ENCODE measurements around the gene CDKN2B-AS1.

Gene CDKN2B-AS1

GRCh38 chr9:22143799-22144625, 149.4 kb downstream of the CDKN2B-AS1 start:
- no peaks in the 10 kb centered on the region for H3K27me3 ChIP-seq (ENCODE audit: insufficient read depth, low read length)
- no peak overlapping the region for H3K18ac ChIP-seq (ENCODE audit: low read length)
- no peak overlapping the region for H4K12ac ChIP-seq (ENCODE audit: low read depth, low read length)
- no peak overlapping the region for H2BK12ac ChIP-seq (ENCODE audit: low read length)
- H2BK120ac ChIP-seq (ENCODE audit: insufficient read depth, low read length, poor library complexity): no peak overlapping the region
- no peak overlapping the region for H3K4ac ChIP-seq (ENCODE audit: low read depth, low read length)
- no peak overlapping the region for H3K23ac ChIP-seq (ENCODE audit: low read length)
- H3K27ac ChIP-seq (ENCODE audit: low read depth, low read length): no peak overlapping the region
- H3K79me1 ChIP-seq (ENCODE audit: low read length): peaks cover 16% of the 10 kb centered on the region
- H3K4me3 ChIP-seq (ENCODE audit: low read depth, low read length): no peak overlapping the region
- no peak overlapping the region for H2AK5ac ChIP-seq (ENCODE audit: low read length)
- H3K4me1 ChIP-seq (ENCODE audit: control insufficient read depth in 1 of 2, insufficient read depth in 2 of 2, low read length in 2 of 2): peaks cover 0 to 4% of the 10 kb centered on the region in 2 experiments
- H3K9ac ChIP-seq (ENCODE audit: low read length): no peak overlapping the region
- no peak overlapping the region for H3K4me2 ChIP-seq (ENCODE audit: low read length)
- WGBS (ENCODE audit: extremely low coverage, insufficient coverage, insufficient read length): no CpG with 5 or more reads among the region's 1 CpG
- H3K9me3 ChIP-seq (ENCODE audit: insufficient read depth, low read depth, low read length): no peaks in the 10 kb centered on the region
- no peak overlapping the region for H3K14ac ChIP-seq (ENCODE audit: low read length)
- no peak for DNase-seq
- H3K79me2 ChIP-seq (ENCODE audit: control insufficient read depth, insufficient read depth, low read length, poor library complexity): no peaks in the 10 kb centered on the region
- H2AFZ ChIP-seq (ENCODE audit: insufficient read depth, low read length, poor library complexity): no peak overlapping the region
- H4K91ac ChIP-seq (ENCODE audit: low read depth, low read length): no peak overlapping the region
- no peak overlapping the region for H4K8ac ChIP-seq (ENCODE audit: low read depth, low read length)
- no peaks in the 10 kb centered on the region for H3K36me3 ChIP-seq (ENCODE audit: control insufficient read depth in 1 of 2, insufficient read depth in 2 of 2, low read length in 2 of 2)
- H2BK5ac ChIP-seq (ENCODE audit: low read depth, low read length, poor library complexity): no peak overlapping the region

DNA sequence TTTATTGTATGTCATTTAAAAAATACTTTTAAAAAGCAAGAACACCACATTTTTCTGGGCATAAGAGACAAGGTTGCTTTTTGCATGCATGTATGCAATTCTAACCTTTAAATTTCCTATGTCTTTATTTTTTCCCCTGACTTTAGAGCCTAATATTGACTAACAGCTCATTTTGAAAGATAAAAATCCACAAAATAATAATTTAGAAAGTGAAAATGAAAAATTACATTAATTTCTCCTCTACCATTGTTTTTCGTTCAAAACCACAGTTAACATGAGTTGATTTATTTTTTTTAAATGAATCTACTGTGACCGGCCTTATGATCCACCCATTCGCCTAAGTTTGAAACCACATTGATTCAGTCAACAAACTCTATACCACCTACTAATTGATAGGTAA, 152.0 kb downstream of the CDKN2B-AS1 start:
- Histone ChIP-seq H4K91ac (ENCODE audit: low read depth, low read length) (no peak overlapping the region), H3K14ac (ENCODE audit: low read length) (no peak overlapping the region), H3K4me3 (ENCODE audit: low read depth, low read length) (no peak overlapping the region), H2AFZ (ENCODE audit: insufficient read depth, low read length, poor library complexity) (no peak overlapping the region), H3K23ac (ENCODE audit: low read length) (no peak overlapping the region), H2BK5ac (ENCODE audit: low read depth, low read length, poor library complexity) (no peak overlapping the region), H3K27ac (ENCODE audit: low read depth, low read length) (no peak overlapping the region), H3K79me2 (ENCODE audit: control insufficient read depth, insufficient read depth, low read length, poor library complexity) (no peaks in the 10 kb centered on the region), H3K27me3 (ENCODE audit: insufficient read depth, low read length) (no peaks in the 10 kb centered on the region), H3K9me3 (ENCODE audit: insufficient read depth, low read depth, low read length) (no peaks in the 10 kb centered on the region), H3K4me1 (ENCODE audit: control insufficient read depth in 1 of 2, insufficient read depth in 2 of 2, low read length in 2 of 2) (peaks cover 0 to 4% of the 10 kb centered on the region in 2 experiments), H4K8ac (ENCODE audit: low read depth, low read length) (no peak overlapping the region), H2BK12ac (ENCODE audit: low read length) (no peak overlapping the region), H3K36me3 (ENCODE audit: control insufficient read depth in 1 of 2, insufficient read depth in 2 of 2, low read length in 2 of 2) (no peaks in the 10 kb centered on the region), H2AK5ac (ENCODE audit: low read length) (no peak overlapping the region), H3K79me1 (ENCODE audit: low read length) (peaks cover 7% of the 10 kb centered on the region), H3K4me2 (ENCODE audit: low read length) (no peak overlapping the region), H3K18ac (ENCODE audit: low read length) (no peak overlapping the region), H2BK120ac (ENCODE audit: insufficient read depth, low read length, poor library complexity) (no peak overlapping the region), H3K9ac (ENCODE audit: low read length) (no peak overlapping the region), H4K12ac (ENCODE audit: low read depth, low read length) (no peak overlapping the region), H3K4ac (ENCODE audit: low read depth, low read length) (no peak overlapping the region)
- WGBS (ENCODE audit: extremely low coverage, insufficient coverage, insufficient read length): no CpG with 5 or more reads among the region's 3 CpGs
- DNase-seq: no peak

GRCh38 chr9:22147813-22148527, 153.4 kb downstream of the CDKN2B-AS1 start:
- H3K4me3 ChIP-seq (ENCODE audit: low read depth, low read length): no peak overlapping the region
- peak overlapping the region; percentile 41 for H4K91ac ChIP-seq (ENCODE audit: low read depth, low read length)
- peak overlapping the region; percentile 5 for H2BK5ac ChIP-seq (ENCODE audit: low read depth, low read length, poor library complexity)
- peak overlapping the region; percentile 65 for H3K27ac ChIP-seq (ENCODE audit: low read depth, low read length)
- H3K27me3 ChIP-seq (ENCODE audit: insufficient read depth, low read length): no peaks in the 10 kb centered on the region
- peak overlapping the region; percentile 8 for H2BK120ac ChIP-seq (ENCODE audit: insufficient read depth, low read length, poor library complexity)
- H3K18ac ChIP-seq (ENCODE audit: low read length): no peak overlapping the region
- H2BK12ac ChIP-seq (ENCODE audit: low read length): peak overlapping the region; percentile 37
- no peaks in the 10 kb centered on the region for H3K79me2 ChIP-seq (ENCODE audit: control insufficient read depth, insufficient read depth, low read length, poor library complexity)
- H3K23ac ChIP-seq (ENCODE audit: low read length): no peak overlapping the region
- no peak overlapping the region for H4K8ac ChIP-seq (ENCODE audit: low read depth, low read length)
- DNase-seq: no peak
- H3K79me1 ChIP-seq (ENCODE audit: low read length): peaks cover 5% of the 10 kb centered on the region
- no peaks in the 10 kb centered on the region for H3K9me3 ChIP-seq (ENCODE audit: insufficient read depth, low read depth, low read length)
- no peak overlapping the region for H2AK5ac ChIP-seq (ENCODE audit: low read length)
- peaks cover 0 to 3% of the 10 kb centered on the region in 2 experiments for H3K4me1 ChIP-seq (ENCODE audit: control insufficient read depth in 1 of 2, insufficient read depth in 2 of 2, low read length in 2 of 2)
- H3K14ac ChIP-seq (ENCODE audit: low read length): no peak overlapping the region
- H3K9ac ChIP-seq (ENCODE audit: low read length): no peak overlapping the region
- no peaks in the 10 kb centered on the region for H3K36me3 ChIP-seq (ENCODE audit: control insufficient read depth in 1 of 2, insufficient read depth in 2 of 2, low read length in 2 of 2)
- H4K12ac ChIP-seq (ENCODE audit: low read depth, low read length): no peak overlapping the region
- WGBS (ENCODE audit: extremely low coverage, insufficient coverage, insufficient read length): no CpG with 5 or more reads among the region's 8 CpGs
- no peak overlapping the region for H3K4ac ChIP-seq (ENCODE audit: low read depth, low read length)
- H2AFZ ChIP-seq (ENCODE audit: insufficient read depth, low read length, poor library complexity): no peak overlapping the region
- H3K4me2 ChIP-seq (ENCODE audit: low read length): no peak overlapping the region

DNA sequence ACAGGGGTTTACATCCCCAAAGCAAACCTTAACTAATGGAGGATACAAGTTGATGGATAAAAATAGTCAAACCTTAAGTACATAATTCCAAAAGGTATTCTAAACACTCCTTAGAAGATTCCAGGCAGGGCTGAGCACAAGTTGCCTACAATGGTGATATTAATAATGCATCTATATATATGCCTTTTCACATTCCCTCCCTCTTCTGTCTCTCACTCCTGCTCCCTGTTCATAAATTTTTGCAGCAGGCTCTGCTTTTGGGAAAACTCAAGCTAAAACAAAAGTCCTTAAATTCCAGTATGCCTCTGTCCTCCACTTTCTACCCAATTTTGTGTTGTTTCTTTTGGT, 153.9 kb downstream of the CDKN2B-AS1 start:
- H3K14ac ChIP-seq (ENCODE audit: low read length): no peak overlapping the region
- H2BK12ac ChIP-seq (ENCODE audit: low read length): no peak overlapping the region
- no peaks in the 10 kb centered on the region for H3K27me3 ChIP-seq (ENCODE audit: insufficient read depth, low read length)
- no peak for DNase-seq
- H3K79me1 ChIP-seq (ENCODE audit: low read length): peaks cover 5% of the 10 kb centered on the region
- H3K79me2 ChIP-seq (ENCODE audit: control insufficient read depth, insufficient read depth, low read length, poor library complexity): no peaks in the 10 kb centered on the region
- H2AK5ac ChIP-seq (ENCODE audit: low read length): no peak overlapping the region
- H2BK120ac ChIP-seq (ENCODE audit: insufficient read depth, low read length, poor library complexity): no peak overlapping the region
- no peak overlapping the region for H2AFZ ChIP-seq (ENCODE audit: insufficient read depth, low read length, poor library complexity)
- no peak overlapping the region for H3K9ac ChIP-seq (ENCODE audit: low read length)
- H3K27ac ChIP-seq (ENCODE audit: low read depth, low read length): no peak overlapping the region
- no peak overlapping the region for H3K4ac ChIP-seq (ENCODE audit: low read depth, low read length)
- no peak overlapping the region for H3K4me3 ChIP-seq (ENCODE audit: low read depth, low read length)
- H4K12ac ChIP-seq (ENCODE audit: low read depth, low read length): no peak overlapping the region
- no peaks in the 10 kb centered on the region for H3K36me3 ChIP-seq (ENCODE audit: control insufficient read depth in 1 of 2, insufficient read depth in 2 of 2, low read length in 2 of 2)
- peaks cover 0 to 4% of the 10 kb centered on the region in 2 experiments for H3K4me1 ChIP-seq (ENCODE audit: control insufficient read depth in 1 of 2, insufficient read depth in 2 of 2, low read length in 2 of 2)
- no peak overlapping the region for H4K8ac ChIP-seq (ENCODE audit: low read depth, low read length)
- no peaks in the 10 kb centered on the region for H3K9me3 ChIP-seq (ENCODE audit: insufficient read depth, low read depth, low read length)
- no peak overlapping the region for H2BK5ac ChIP-seq (ENCODE audit: low read depth, low read length, poor library complexity)
- no peak overlapping the region for H3K23ac ChIP-seq (ENCODE audit: low read length)
- H3K4me2 ChIP-seq (ENCODE audit: low read length): no peak overlapping the region
- no peak overlapping the region for H3K18ac ChIP-seq (ENCODE audit: low read length)
- no peak overlapping the region for H4K91ac ChIP-seq (ENCODE audit: low read depth, low read length)

All from trophoblast cell (in vitro differentiated cells and primary cell).